OCI-LY1 (cell line): ENCODE results near the gene ANKRD52.

Experiments
- H2AFZ ChIP-seq: fragments of 200-600 bp; sonication (generic), shearing (Covaris generic); 2 replicates; pipeline ENCODE4 v1.6.0; 2014; ENCODE audit warnings: antibody characterized with exemption, mild to moderate bottlenecking, low read length
- H3F3A ChIP-seq: fragments of 200-600 bp; sonication (generic), shearing (Covaris generic); 2 replicates; pipeline ENCODE4 v1.6.0; 2014; ENCODE audit warnings: mild to moderate bottlenecking, antibody characterized with exemption, low read length, moderate library complexity; ENCODE audit not compliant: insufficient read depth
- H3K27ac ChIP-seq: fragments of 200-600 bp; sonication (generic); 2 replicates; pipeline ENCODE4 v1.5.1; 2014; ENCODE audit warnings: low read length, mixed run types, mild to moderate bottlenecking, low read depth; ENCODE audit not compliant: poor library complexity, severe bottlenecking
- H3K27me3 ChIP-seq: fragments of 200-600 bp; sonication (generic); 2 replicates; pipeline ENCODE4 v1.6.0; 2014; ENCODE audit warnings: antibody characterized with exemption, mild to moderate bottlenecking, low read length, moderate library complexity; ENCODE audit not compliant: insufficient read depth
- H3K36me3 ChIP-seq: fragments of 200-600 bp; sonication (generic); 2 replicates; pipeline ENCODE4 v1.6.1; 2014; ENCODE audit warnings: mild to moderate bottlenecking, antibody characterized with exemption, low read length, moderate library complexity, mixed read lengths; ENCODE audit not compliant: insufficient read depth
- H3K4me1 ChIP-seq: fragments of 200-600 bp; sonication (generic); 2 replicates; pipeline ENCODE4 v1.5.1; 2014; ENCODE audit warnings: mild to moderate bottlenecking, low read length, moderate library complexity; ENCODE audit not compliant: insufficient read depth, severe bottlenecking
- H3K4me2 ChIP-seq: fragments of 200-600 bp; sonication (generic), shearing (Covaris generic); 2 replicates; pipeline ENCODE4 v1.6.1; 2014; ENCODE audit warnings: low read length
- H3K4me3 ChIP-seq: fragments of 200-600 bp; sonication (generic); 2 replicates; pipeline ENCODE4 v1.5.1; 2014; ENCODE audit warnings: low read length, low read depth, mild to moderate bottlenecking, mixed read lengths; ENCODE audit not compliant: poor library complexity, severe bottlenecking
- H3K79me2 ChIP-seq: fragments of 200-600 bp; shearing (Covaris generic); 2 replicates; pipeline ENCODE4 v1.6.1; 2016; ENCODE audit warnings: mixed run types, low read length, mixed read lengths; ENCODE audit not compliant: insufficient read depth
- H3K9ac ChIP-seq: fragments of 200-600 bp; sonication (generic), shearing (Covaris generic); 2 replicates; pipeline ENCODE4 v1.6.1; 2014; ENCODE audit warnings: mild to moderate bottlenecking, low read length, mixed read lengths
- H3K9me2 ChIP-seq: fragments of 200-600 bp; sonication (generic), shearing (Covaris generic); 2 replicates; pipeline ENCODE4 v1.6.1; 2014; ENCODE audit warnings: low read depth, mild to moderate bottlenecking, low read length, mixed read lengths
- H3K9me3 ChIP-seq: fragments of 200-600 bp; shearing (Covaris generic); 2 replicates; pipeline ENCODE4 v1.6.1; 2014; ENCODE audit warnings: low read length, mixed read lengths
- H4K20me1 ChIP-seq: fragments of 200-600 bp; sonication (generic), shearing (Covaris generic); 2 replicates; pipeline ENCODE4 v1.6.0; 2016; ENCODE audit warnings: mild to moderate bottlenecking, low read length; ENCODE audit not compliant: insufficient read depth
- EZH2 ChIP-seq: fragments of 200-600 bp; sonication (generic), shearing (Covaris generic); IDR thresholded peaks from 2 replicates; pipeline ENCODE4 v1.8.0; 2017; ENCODE audit warnings: borderline replicate concordance, mixed run types, mild to moderate bottlenecking, antibody characterized with exemption, low read length, moderate library complexity, mixed read lengths
- TF ChIP-seq, protein P1 (sequence below): fragments of 200-600 bp; sonication (generic), shearing (Covaris generic); IDR thresholded peaks from 2 replicates; pipeline ENCODE4 v1.5.1; 2017; ENCODE audit warnings: mild to moderate bottlenecking, antibody characterized with exemption, low read length, moderate library complexity, mixed read lengths

ANKRD52 gene

DNA sequence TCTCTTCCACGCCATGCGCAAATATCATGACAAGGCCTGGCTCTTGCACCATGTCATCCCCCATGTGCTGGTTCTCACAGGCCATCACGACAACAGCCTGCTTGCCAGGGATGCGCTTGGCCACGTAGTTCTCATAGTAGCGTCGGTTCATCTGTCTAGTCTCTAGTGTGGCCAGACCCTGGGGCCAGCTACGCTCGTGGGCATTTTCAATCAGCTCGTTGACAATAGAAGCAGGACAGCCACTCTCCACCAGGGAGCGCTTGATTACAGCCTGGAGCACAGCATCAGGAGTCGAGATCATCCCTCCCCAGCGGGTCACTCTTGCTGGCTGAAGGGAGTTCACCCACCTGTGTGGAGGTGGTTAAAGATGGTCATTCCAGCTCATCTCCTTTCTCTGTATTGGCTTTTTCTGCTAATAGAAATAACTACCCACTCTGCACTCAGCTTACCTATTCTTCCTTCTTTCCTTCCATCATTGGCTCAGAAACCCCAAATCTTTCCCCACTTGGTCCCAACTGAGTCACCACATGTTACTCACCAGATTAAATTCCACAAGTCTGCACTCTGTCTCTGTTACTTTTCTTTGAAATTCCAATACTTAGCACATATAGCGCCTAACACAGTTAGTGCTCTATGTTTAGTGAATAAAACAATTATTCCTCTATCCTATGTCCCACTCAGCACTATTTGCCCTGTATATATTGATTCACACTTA, 51.6 kb downstream of the ANKRD52 start:
- Histone ChIP-seq H3K27me3 (no peaks in the 10 kb centered on the region), H3K27ac (peak overlapping the region; percentile 99), H2AFZ (no peak overlapping the region), H3K9me3 (no peaks in the 10 kb centered on the region), H3K4me1 (peaks cover 58% of the 10 kb centered on the region), H3K36me3 (peaks cover 53% of the 10 kb centered on the region), H3K9me2 (no peaks in the 10 kb centered on the region), H3K4me3 (peak overlapping the region; percentile 45), H3K4me2 (peak overlapping the region; percentile 69; the same call in 1 of the 2 replicates), H3K79me2 (no peaks in the 10 kb centered on the region), H3F3A (no peaks in the 10 kb centered on the region), H3K9ac (peak overlapping the region; percentile 66; the same call in 1 of the 2 replicates), H4K20me1 (no peaks in the 10 kb centered on the region)
- TF ChIP-seq, protein P1, sequence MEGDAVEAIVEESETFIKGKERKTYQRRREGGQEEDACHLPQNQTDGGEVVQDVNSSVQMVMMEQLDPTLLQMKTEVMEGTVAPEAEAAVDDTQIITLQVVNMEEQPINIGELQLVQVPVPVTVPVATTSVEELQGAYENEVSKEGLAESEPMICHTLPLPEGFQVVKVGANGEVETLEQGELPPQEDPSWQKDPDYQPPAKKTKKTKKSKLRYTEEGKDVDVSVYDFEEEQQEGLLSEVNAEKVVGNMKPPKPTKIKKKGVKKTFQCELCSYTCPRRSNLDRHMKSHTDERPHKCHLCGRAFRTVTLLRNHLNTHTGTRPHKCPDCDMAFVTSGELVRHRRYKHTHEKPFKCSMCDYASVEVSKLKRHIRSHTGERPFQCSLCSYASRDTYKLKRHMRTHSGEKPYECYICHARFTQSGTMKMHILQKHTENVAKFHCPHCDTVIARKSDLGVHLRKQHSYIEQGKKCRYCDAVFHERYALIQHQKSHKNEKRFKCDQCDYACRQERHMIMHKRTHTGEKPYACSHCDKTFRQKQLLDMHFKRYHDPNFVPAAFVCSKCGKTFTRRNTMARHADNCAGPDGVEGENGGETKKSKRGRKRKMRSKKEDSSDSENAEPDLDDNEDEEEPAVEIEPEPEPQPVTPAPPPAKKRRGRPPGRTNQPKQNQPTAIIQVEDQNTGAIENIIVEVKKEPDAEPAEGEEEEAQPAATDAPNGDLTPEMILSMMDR, result peak; percentile 86
- no peak for TF ChIP-seq EZH2

DNA sequence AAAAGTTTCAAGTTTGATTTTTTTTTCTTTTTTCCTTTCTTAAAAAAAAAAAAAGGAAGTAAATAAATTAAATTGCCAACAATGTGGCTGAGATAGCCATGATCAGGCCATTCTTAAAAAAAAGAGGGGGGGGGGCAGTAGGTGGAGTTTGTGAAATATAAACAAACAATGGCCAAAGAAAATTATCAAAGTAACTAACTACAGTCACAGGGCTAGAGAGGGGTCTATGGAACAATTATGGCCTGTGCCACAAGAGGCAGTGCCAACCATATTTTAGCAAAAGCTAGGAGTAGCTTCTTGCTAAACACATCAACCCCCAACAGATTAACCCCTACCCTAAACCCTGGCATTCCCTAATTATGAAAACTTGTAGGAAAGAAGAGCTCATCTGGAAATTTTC, 52.7 kb downstream of the ANKRD52 start:
- H3K9ac ChIP-seq, result no peak overlapping the region; the same call in 1 of the 2 replicates
- H3K4me2 ChIP-seq, result no peak overlapping the region; the same call in 1 of the 2 replicates
- peaks cover 51% of the 10 kb centered on the region for H3K4me1 ChIP-seq
- H3K9me2 ChIP-seq, result no peaks in the 10 kb centered on the region
- peak overlapping the region; percentile 99 for H3K27ac ChIP-seq
- H2AFZ ChIP-seq, result no peak overlapping the region
- no peaks in the 10 kb centered on the region for H3K27me3 ChIP-seq
- H3K9me3 ChIP-seq, result no peaks in the 10 kb centered on the region
- H3F3A ChIP-seq, result no peaks in the 10 kb centered on the region
- no peaks in the 10 kb centered on the region for H4K20me1 ChIP-seq
- peaks cover 47% of the 10 kb centered on the region for H3K36me3 ChIP-seq
- TF ChIP-seq, protein P1, result peak; percentile 20; the same call in 1 of the 2 replicates
- TF ChIP-seq EZH2, result no peak
- no peak overlapping the region for H3K4me3 ChIP-seq
- H3K79me2 ChIP-seq, result no peaks in the 10 kb centered on the region

DNA sequence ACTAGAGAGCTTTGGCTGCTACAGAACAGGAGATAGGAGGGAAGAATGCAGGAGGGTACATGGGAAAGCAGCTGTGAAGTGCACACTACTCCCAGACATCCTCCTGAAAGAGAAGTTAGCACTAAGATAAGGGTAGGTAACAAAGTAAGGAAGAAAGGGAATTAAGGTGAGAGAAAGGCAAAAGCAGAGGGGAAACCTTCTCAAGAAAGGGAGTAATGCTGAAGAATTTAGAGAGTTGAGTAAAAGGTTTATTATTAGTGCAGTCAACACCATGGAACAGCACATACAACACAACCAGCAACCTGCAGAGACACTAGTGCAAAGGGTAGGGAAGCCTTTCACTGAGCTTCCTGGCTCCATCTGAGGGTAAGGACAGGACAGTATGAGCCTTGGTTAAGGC, 53.9 kb downstream of the ANKRD52 start:
- H3K4me2 ChIP-seq, result no peak overlapping the region
- no peaks in the 10 kb centered on the region for H3K9me3 ChIP-seq
- TF ChIP-seq, protein P1, result no peak
- no peak for TF ChIP-seq EZH2
- H3K4me1 ChIP-seq, result peaks cover 41% of the 10 kb centered on the region
- H4K20me1 ChIP-seq, result no peaks in the 10 kb centered on the region
- H2AFZ ChIP-seq, result no peak overlapping the region
- no peak overlapping the region for H3K4me3 ChIP-seq
- H3K36me3 ChIP-seq, result peaks cover 37% of the 10 kb centered on the region
- no peaks in the 10 kb centered on the region for H3K27me3 ChIP-seq
- peak overlapping the region; percentile 54 for H3K27ac ChIP-seq
- H3K9me2 ChIP-seq, result no peaks in the 10 kb centered on the region
- no peaks in the 10 kb centered on the region for H3F3A ChIP-seq
- no peak overlapping the region for H3K9ac ChIP-seq
- H3K79me2 ChIP-seq, result no peaks in the 10 kb centered on the region
